RWPE1 (cell line): ENCODE results near the gene PRELP.
"Not testable (repeated sequence)": the region's sequence is repeated elsewhere in the genome, so short reads cannot be mapped to it uniquely, and the experiment has no call there.

ENCODE experiments used
- CTCF ChIA-PET: fragments of 350-600 bp; sonication (Branson Sonifier 250); formaldehyde crosslinking; extraction: SDS; loops from one replicate; lab custom pipeline; 2021; lab: Yijun Ruan, JAX
- POLR2A ChIA-PET: fragments of 400-600 bp; formaldehyde crosslinking; extraction: SDS; loops from one replicate; lab custom pipeline; 2020; ENCODE audit warnings: antibody characterized with exemption; ENCODE audit not compliant: low non-redundant PET; lab: Yijun Ruan, JAX
- DNase-seq: peaks from one replicate; pipeline ENCODE4 v3.0.0; 2012; ENCODE audit warnings: low spot score
- H3K27ac ChIP-seq: fragments of 450-650 bp; 2 replicates; pipeline ENCODE4 v1.5.1; 2017
- CTCF ChIP-seq: fragments of 450-650 bp; conservative IDR thresholded peaks from 2 replicates; pipeline ENCODE4 v1.5.1; 2017; ENCODE audit warnings: low read depth, mild to moderate bottlenecking

PRELP gene

DNA sequence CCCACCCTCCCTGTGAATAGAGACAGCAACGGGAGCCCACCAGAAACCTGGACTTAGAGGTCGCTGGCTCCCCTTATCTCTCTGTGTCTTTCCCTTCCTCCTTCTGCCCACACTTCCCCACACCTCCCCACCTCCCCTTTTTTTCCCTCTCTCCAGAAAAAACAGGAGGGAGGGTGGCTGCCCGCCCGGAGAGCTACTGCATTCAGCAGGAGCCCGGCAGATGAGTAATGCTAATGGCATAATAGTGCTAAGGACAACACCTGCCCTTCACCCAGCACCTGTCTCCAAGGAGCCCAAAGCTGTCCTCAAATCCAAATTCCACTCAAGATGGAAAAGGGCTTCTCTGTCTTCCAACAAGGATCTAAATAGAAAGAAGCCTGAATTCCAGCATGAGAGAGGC lies 11.4 kb upstream of the PRELP start:
- ChIA-PET CTCF (interaction anchor here (0.6 to 1.1 kb wide), 6 partner anchors 40 to 1276 kb away, joined by 3 to 11 read pairs (median 3); no protein-coding TSS in a partner anchor), POLR2A (no interaction called here)
- peak; percentile 34 for DNase-seq
- no peak for TF ChIP-seq CTCF
- H3K27ac ChIP-seq = no peak overlapping the region

DNA sequence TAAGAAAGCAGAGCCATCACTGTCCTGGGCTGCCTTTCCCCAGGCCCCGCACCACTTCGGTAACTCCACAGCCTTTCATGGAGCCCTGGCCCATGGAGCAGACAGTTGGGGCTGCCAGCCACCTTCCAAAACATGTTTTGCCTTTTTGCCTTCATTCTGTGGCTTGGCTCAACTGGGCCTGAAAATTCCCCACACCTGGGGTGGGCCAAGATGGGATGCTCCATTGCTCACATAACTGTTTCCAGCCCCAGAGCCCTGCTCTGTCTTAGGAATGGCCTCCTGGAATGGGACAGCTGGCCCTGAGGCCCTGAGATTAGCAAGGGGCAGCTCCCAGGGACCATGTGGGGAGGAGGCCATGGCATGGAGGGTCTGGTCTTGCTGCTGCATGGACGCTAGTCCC lies 10.9 kb upstream of the PRELP start:
- no peak for DNase-seq
- TF ChIP-seq CTCF = no peak
- no peak overlapping the region for H3K27ac ChIP-seq
- POLR2A ChIA-PET = no interaction called here
- CTCF ChIA-PET = interaction anchor here (0.7 to 1.1 kb wide), 3 partner anchors 40 to 392 kb away, joined by 3 to 11 read pairs (median 3); no protein-coding TSS in a partner anchor

- TF ChIP-seq CTCF = no peak
- DNase-seq = no peak
- no peak overlapping the region for H3K27ac ChIP-seq
- CTCF ChIA-PET = no interaction called here
- POLR2A ChIA-PET = no interaction called here
These were observed 10.3 kb upstream of the PRELP start for GRCh38 chr1:203465146-203465798.

GRCh38 chr1:203465948-203466347 lies 9.7 kb upstream of the PRELP start:
- CTCF ChIA-PET = interaction anchor here (0.5 to 1.2 kb wide), 3 partner anchors 9 to 236 kb away, joined by 3 to 7 read pairs (median 5); no protein-coding TSS in a partner anchor
- H3K27ac ChIP-seq = no peak overlapping the region
- POLR2A ChIA-PET = no interaction called here
- no peak for TF ChIP-seq CTCF
- no peak for DNase-seq

DNA sequence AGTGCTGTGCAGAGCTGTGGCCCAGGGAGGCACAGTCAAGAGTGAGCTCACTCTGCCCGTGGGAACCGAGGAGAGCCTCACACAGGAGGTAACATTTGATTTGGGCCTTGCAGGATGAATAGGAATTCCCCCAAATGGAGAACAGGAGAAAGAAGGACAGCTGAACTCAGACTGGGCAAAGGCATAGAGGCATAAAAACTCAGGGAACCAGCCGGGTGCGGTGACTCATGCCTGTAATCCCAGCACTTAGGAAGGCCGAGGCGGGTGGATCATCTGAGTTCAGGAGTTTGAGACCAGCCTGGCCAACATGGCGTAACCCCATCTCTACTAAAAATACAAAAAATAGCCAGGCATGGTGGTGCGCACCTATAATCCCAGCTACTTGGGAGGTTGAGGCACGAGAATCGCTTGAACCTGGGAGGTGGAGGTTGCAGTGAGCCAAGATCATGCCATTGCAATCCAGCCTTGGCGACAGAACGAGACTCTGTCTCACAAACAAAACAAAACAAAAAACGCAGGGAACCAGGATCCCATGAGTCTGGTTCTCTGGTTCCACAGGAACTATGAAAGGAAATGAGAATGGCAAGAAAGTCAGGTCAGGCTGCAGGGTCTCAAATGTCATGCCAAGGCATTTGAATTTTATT lies 8.6 kb upstream of the PRELP start:
- H3K27ac ChIP-seq, POLR2A ChIA-PET, DNase-seq: not testable (repeated sequence)
- CTCF ChIA-PET = interaction anchor here (1.0 to 1.2 kb wide), 2 partner anchors 10 to 21 kb away, joined by 3 to 7 read pairs; no protein-coding TSS in a partner anchor

- no peak for DNase-seq
- ChIA-PET POLR2A (no interaction called here), CTCF (no interaction called here)
- no peak overlapping the region for H3K27ac ChIP-seq
- no peak for TF ChIP-seq CTCF
These were observed 8.1 kb upstream of the PRELP start for GRCh38 chr1:203467550-203467921.

DNA sequence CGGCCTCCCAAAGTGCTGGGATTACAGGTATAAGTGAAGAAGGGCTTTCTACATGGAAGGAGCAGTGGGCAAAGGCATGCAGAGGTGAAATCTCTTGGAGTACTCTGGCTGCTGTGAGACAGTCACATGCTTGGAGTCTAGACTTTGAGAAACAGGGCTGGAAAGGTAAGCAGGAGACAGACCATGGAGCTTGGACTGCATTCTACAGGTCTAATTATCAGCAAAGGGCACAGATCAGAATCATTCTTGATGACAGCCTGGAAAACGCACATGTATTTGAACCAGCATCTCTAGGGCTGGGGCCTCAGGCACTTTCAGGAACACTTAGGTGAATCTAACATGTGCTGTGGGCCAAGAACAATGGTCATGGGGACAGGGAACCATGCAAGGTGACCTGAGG lies 7.3 kb upstream of the PRELP start:
- ChIA-PET CTCF (no interaction called here), POLR2A (no interaction called here)
- H3K27ac ChIP-seq = no peak overlapping the region
- DNase-seq = no peak
- no peak for TF ChIP-seq CTCF
